AG09309 (cell line): Measurements from ENCODE around the gene FAM209B.
"Not testable (repeated sequence)": the region's sequence is repeated elsewhere in the genome, so short reads cannot be mapped to it uniquely, and the experiment has no call there.

ENCODE experiments used
- DNase-seq: peaks from one replicate; pipeline ENCODE4 v3.0.0-alpha.2; 2010; ENCODE audit warnings: low read depth
- H3K4me3 ChIP-seq: 2 replicates; pipeline ENCODE4 v1.5.1; 2011; ENCODE audit warnings: mild to moderate bottlenecking, low read depth, low read length, moderate library complexity; ENCODE audit not compliant: control insufficient read depth
- TF ChIP-seq, protein P1 (sequence below): IDR thresholded peaks from 2 replicates; pipeline ENCODE4 v1.5.1; 2011; ENCODE audit warnings: mild to moderate bottlenecking, low read depth, low read length, inconsistent platforms; ENCODE audit not compliant: insufficient read depth, control insufficient read depth; ENCODE audit errors: missing control alignments

Gene FAM209B

DNA sequence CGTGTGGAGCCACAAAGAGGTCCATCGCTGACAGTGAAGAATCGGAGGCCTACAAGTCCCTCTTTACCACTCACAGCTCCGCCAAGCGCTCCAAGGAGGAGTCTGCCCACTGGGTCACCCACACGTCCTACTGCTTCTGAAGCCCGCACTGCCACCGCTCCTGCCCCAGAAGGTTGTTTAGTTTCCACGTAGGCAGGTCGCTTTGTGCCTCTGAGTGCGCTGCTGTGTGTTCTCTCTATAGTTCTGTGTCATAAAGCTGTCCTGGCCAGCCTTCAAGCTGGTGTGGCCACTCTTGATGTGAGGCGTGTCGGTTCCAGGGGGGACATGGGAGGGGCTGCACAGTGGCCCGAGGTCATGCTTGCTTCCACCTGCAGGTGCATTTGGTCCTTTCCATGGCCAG is 14.9 kb upstream of the FAM209B start:
- DNase-seq = no peak
- no peak overlapping the region for H3K4me3 ChIP-seq
- TF ChIP-seq, protein P1, sequence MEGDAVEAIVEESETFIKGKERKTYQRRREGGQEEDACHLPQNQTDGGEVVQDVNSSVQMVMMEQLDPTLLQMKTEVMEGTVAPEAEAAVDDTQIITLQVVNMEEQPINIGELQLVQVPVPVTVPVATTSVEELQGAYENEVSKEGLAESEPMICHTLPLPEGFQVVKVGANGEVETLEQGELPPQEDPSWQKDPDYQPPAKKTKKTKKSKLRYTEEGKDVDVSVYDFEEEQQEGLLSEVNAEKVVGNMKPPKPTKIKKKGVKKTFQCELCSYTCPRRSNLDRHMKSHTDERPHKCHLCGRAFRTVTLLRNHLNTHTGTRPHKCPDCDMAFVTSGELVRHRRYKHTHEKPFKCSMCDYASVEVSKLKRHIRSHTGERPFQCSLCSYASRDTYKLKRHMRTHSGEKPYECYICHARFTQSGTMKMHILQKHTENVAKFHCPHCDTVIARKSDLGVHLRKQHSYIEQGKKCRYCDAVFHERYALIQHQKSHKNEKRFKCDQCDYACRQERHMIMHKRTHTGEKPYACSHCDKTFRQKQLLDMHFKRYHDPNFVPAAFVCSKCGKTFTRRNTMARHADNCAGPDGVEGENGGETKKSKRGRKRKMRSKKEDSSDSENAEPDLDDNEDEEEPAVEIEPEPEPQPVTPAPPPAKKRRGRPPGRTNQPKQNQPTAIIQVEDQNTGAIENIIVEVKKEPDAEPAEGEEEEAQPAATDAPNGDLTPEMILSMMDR = no peak

DNA sequence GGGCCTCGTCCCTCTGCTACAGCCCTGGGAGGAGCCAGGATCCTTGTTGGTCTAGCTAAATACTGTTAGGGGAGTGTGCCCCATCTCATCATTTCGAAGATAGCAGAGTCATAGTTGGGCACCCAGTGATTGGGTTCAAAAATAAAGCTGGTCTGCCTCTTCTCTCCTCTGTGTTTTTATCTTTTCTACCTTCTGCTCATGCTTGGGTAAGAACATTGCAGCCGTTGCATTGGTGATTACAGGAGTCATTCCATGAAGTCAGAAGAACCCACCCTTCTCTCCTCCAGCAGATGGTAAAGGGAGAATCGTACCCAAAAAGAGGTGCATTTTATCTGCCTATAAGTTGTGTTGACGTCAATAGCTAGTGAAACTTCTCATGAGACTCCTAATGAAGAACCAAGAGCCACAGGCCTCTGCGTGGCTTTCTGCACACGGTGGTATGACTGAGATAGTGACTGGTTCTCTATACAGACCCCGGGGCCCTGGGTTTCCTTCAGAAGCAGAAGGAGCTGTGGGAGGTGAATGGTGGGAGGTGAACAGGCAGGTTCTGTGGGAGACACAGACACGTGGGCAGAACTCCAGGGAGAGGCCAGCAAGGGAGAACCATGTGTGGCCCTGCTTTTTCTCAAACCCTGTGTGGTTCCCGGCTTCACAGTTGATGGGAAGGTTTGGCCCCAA is 14.2 kb upstream of the FAM209B start:
- H3K4me3 ChIP-seq = no peak overlapping the region
- TF ChIP-seq, protein P1 = no peak
- no peak for DNase-seq

DNA sequence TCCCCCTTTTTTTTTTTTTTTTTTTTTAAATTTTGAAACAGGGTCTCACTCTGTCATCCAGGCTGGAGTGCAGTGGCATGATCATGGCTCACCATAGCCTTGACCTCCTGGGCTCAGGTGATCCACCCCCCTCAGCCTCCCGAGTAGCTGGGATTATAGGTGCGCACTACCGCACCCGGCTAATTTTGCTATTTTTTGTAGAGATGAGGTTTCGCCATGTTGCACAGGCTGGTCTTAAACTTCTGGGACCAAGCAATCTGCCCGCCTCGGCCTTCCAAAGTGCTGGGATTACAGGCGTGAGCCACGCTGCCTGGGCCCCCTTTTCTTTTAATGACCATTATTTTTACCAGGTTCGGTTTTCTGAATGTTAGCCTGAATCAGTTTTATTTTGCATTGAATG is 13.5 kb upstream of the FAM209B start:
- TF ChIP-seq, protein P1 = no peak
- H3K4me3 ChIP-seq = no peak overlapping the region
- no peak for DNase-seq

DNA sequence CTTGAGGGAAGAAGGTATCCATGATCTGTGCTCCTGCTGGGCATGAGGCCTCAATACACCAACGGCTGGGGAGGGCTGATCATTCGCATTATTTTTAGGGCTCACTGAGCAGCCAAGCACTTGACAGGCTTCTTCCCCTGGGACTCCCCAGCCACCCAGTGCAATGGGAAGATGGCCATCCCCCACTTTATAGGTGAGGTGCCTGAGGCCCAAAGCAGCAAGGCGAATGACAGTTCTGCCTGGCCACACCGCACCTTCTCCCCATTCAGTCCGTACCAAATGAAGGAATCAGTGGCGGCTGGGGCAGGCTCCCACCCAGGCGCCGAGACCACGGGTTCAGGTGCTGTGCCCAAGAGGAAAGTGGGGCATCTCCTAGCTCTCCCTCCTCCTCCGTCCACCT is 12.9 kb upstream of the FAM209B start:
- no peak for DNase-seq
- H3K4me3 ChIP-seq = no peak overlapping the region
- TF ChIP-seq, protein P1 = no peak

DNA sequence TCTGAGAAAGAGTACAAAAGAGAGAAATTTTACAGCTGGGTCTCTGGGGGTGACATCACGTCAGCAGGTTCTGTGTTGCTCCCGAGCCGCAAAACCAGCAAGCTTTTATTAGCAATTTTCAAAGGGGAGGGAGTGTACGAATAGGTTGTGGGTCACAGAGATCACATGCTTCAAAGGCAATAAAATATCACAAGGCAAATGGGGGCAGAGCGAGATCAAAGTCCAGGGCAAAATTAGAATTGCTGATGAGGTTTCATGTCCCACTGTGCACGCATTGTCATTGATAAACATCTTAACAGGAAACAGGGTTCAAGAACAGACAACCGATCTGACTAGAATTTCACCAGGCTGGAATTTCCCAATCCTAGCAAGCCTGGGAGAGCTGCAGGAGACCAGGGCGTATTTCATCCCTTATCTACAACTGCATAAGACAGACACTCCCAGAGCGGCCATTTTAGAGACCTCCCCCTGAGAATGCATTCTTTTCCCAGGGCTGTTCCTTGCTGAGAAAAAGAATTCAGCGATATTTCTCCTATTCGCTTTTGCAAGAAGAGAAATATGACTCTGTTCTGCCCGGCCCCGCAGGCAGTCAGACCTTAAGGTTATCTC is 12.2 kb upstream of the FAM209B start:
- not testable (repeated sequence) for H3K4me3 ChIP-seq, DNase-seq

DNA sequence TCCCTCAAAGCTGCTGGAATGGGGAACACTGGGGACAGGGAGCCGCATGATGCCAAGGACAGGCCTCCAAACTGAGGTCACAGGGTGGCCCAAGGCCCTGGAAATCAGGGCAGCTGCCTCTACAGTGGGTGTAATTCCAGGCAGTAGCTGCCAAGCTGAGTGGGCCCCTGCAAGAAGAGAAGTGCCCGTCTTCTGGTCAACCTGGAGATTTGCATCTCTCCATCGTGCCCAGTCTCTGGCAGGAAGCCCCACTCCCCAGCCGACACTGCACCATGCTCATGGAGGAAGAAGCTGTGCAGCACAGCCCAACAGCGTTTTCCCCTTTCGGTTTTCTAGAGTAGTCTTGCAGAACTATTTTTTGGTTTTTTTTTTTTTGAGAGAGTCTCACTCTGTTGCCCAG is 10.7 kb upstream of the FAM209B start:
- DNase-seq = no peak
- TF ChIP-seq, protein P1 = no peak
- no peak overlapping the region for H3K4me3 ChIP-seq

DNA sequence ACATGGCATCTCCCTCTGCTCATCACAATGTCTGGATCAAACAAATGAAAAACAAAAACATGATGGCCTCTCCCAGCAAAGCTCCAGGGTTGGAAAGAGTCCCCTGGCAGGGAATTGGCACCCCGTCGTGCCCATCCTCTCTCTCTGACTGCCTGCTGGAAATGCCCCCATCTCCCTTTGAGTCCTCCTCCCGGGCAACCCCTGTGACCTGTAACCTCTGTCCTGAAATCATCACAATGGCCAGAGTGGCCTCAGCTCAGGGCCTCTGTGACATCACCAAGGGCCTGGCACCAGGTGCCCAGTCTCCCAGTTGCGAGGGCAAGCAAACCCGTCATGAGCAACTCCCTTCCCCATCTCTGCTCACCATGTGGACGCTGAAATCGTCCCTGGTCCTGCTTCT is 8.6 kb upstream of the FAM209B start, which contains the start of gene FAM209A:
Gene FAM209A, plus strand, starts transcription at position 301 of the 400 bp plus-strand sequence. Its CDS starts 65 bp downstream, at position 366.
- not testable (repeated sequence) for DNase-seq, H3K4me3 ChIP-seq

DNA sequence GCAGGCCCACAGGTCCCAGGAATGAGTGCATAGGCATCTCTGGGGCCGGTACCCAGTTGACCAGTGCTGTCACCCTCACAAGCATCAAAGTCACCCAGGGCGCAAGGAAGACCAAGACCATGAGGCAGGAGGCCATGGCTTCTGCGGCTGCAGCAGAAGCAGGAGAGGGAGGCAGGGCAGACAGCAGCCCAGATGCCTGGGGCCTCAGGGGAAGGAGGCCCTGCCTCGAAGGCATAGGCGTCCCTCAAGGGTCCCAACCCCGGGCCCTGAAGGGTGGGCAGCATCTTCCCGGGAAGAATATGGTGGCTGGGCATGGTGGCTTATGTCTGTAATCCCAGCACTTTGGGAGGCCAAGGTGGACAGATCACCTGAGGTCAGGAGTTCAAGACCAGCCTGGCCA is 5.5 kb upstream of the FAM209B start:
- no peak overlapping the region for H3K4me3 ChIP-seq
- no peak for DNase-seq
- TF ChIP-seq, protein P1 = no peak
